Measurements from ENCODE around the gene PSMG1.

PSMG1 gene

GRCh38 chr21:39196310-39196709 is 13.1 kb upstream of the PSMG1 start:
- DNase-seq: no peak
- no peak for TF ChIP-seq CTCF (IDR thresholded peaks at IDR 0.05; ENCODE audit: low read depth, low read length, missing control alignments)
- Histone ChIP-seq H3K27me3 (replicated peaks) (no peaks in the 10 kb centered on the region), H3K36me3 (replicated peaks) (peaks cover 39% of the 10 kb centered on the region), H3K4me3 (ENCODE audit: low read depth, low read length) (no peak overlapping the region), H3K27ac (no peak overlapping the region)
- in situ Hi-C loops (cut with HindIII; ENCODE audit: low pct_ligation_motif_present, low sequenced_read_pairs): no loop called here

GRCh38 chr21:39193380-39193779 is 10.1 kb upstream of the PSMG1 start:
- Histone ChIP-seq H3K27ac (no peak overlapping the region), H3K4me3 (ENCODE audit: low read depth, low read length) (no peak overlapping the region), H3K36me3 (replicated peaks) (peaks cover 18% of the 10 kb centered on the region), H3K27me3 (replicated peaks) (no peaks in the 10 kb centered on the region)
- no peak for TF ChIP-seq CTCF (IDR thresholded peaks at IDR 0.05; ENCODE audit: low read depth, low read length, missing control alignments)
- in situ Hi-C loops (cut with HindIII; ENCODE audit: low pct_ligation_motif_present, low sequenced_read_pairs): no loop called here
- no peak for DNase-seq

GRCh38 chr21:39189857-39190604 is 6.8 kb upstream of the PSMG1 start:
- no peaks in the 10 kb centered on the region for H3K36me3 ChIP-seq (replicated peaks)
- H3K27me3 ChIP-seq (replicated peaks): no peaks in the 10 kb centered on the region
- no peak for TF ChIP-seq CTCF (IDR thresholded peaks at IDR 0.05; ENCODE audit: low read depth, low read length, missing control alignments)
- DNase-seq: peak; percentile 17
- peak overlapping the region; percentile 65 for H3K27ac ChIP-seq
- no peak overlapping the region for H3K4me3 ChIP-seq (ENCODE audit: low read depth, low read length)
- in situ Hi-C loops (cut with HindIII; ENCODE audit: low pct_ligation_motif_present, low sequenced_read_pairs): no loop called here

- in situ Hi-C loops (cut with HindIII; ENCODE audit: low pct_ligation_motif_present, low sequenced_read_pairs): no loop called here
- H3K27ac ChIP-seq: no peak overlapping the region
- H3K36me3 ChIP-seq (replicated peaks): no peaks in the 10 kb centered on the region
- H3K4me3 ChIP-seq (ENCODE audit: low read depth, low read length): no peak overlapping the region
- no peak for DNase-seq
- no peaks in the 10 kb centered on the region for H3K27me3 ChIP-seq (replicated peaks)
- no peak for TF ChIP-seq CTCF (IDR thresholded peaks at IDR 0.05; ENCODE audit: low read depth, low read length, missing control alignments)
Observed at GRCh38 chr21:39188521-39189139, 5.4 kb upstream of the PSMG1 start.

GRCh38 chr21:39187141-39187540 is 3.9 kb upstream of the PSMG1 start:
- in situ Hi-C loops (cut with HindIII; ENCODE audit: low pct_ligation_motif_present, low sequenced_read_pairs): no loop called here
- no peak for TF ChIP-seq CTCF (IDR thresholded peaks at IDR 0.05; ENCODE audit: low read depth, low read length, missing control alignments)
- Histone ChIP-seq H3K27me3 (replicated peaks) (no peaks in the 10 kb centered on the region), H3K36me3 (replicated peaks) (no peaks in the 10 kb centered on the region), H3K4me3 (ENCODE audit: low read depth, low read length) (no peak overlapping the region), H3K27ac (no peak overlapping the region)
- DNase-seq: no peak
